GM06990 (cell line): ENCODE measurements around the gene CLSTN2.

Source experiments
- DNase-seq: peaks from one replicate; pipeline ENCODE4 v3.0.0-alpha.2; 2011; ENCODE audit not compliant: insufficient read length; ENCODE audit errors: extremely low read depth
- H3K27me3 ChIP-seq: replicated peaks from 2 replicates; pipeline ENCODE4 v1.6.0; 2011; ENCODE audit warnings: low read length; ENCODE audit not compliant: control insufficient read depth, insufficient read depth
- H3K36me3 ChIP-seq: 2 replicates; pipeline ENCODE4 v1.5.1; 2011; ENCODE audit warnings: low read length; ENCODE audit not compliant: control insufficient read depth, insufficient read depth
- H3K4me3 ChIP-seq: replicated peaks from 2 replicates; pipeline ENCODE4 v1.5.1; 2011; ENCODE audit warnings: low read depth, mild to moderate bottlenecking, control low read depth, low read length
- CTCF ChIP-seq: IDR thresholded peaks from 2 replicates; pipeline ENCODE4 v1.5.1; 2011; ENCODE audit warnings: low read length, control low read depth, mild to moderate bottlenecking, inconsistent platforms; ENCODE audit not compliant: insufficient read depth, poor library complexity, severe bottlenecking

CLSTN2 gene

GRCh38 chr3:140522653-140523380 lies 587.8 kb downstream of the CLSTN2 start:
- Histone ChIP-seq H3K36me3 (no peaks in the 10 kb centered on the region), H3K4me3 (no peak overlapping the region), H3K27me3 (no peaks in the 10 kb centered on the region; the same call in 1 of the 2 replicates)
- no peak for TF ChIP-seq CTCF
- no peak for DNase-seq

GRCh38 chr3:140523600-140523999 lies 588.6 kb downstream of the CLSTN2 start:
- DNase-seq, result no peak
- no peak for TF ChIP-seq CTCF
- Histone ChIP-seq H3K36me3 (no peaks in the 10 kb centered on the region), H3K4me3 (no peak overlapping the region), H3K27me3 (no peaks in the 10 kb centered on the region; the same call in 1 of the 2 replicates)

- DNase-seq, result no peak
- TF ChIP-seq CTCF, result no peak
- Histone ChIP-seq H3K4me3 (no peak overlapping the region), H3K27me3 (peaks cover 3% of the 10 kb centered on the region), H3K36me3 (no peaks in the 10 kb centered on the region)
Observed at GRCh38 chr3:140527156-140527555, 592.2 kb downstream of the CLSTN2 start.

- no peak for DNase-seq
- no peaks in the 10 kb centered on the region for H3K36me3 ChIP-seq
- peaks cover 3% of the 10 kb centered on the region for H3K27me3 ChIP-seq
- no peak overlapping the region for H3K4me3 ChIP-seq
- TF ChIP-seq CTCF, result no peak
Observed at GRCh38 chr3:140529096-140529495, 594.1 kb downstream of the CLSTN2 start.

- no peak for TF ChIP-seq CTCF
- DNase-seq, result no peak
- Histone ChIP-seq H3K36me3 (no peaks in the 10 kb centered on the region), H3K4me3 (no peak overlapping the region), H3K27me3 (peaks cover 3% of the 10 kb centered on the region)
Observed at GRCh38 chr3:140529558-140529957, 594.6 kb downstream of the CLSTN2 start.

- no peak overlapping the region for H3K4me3 ChIP-seq
- no peak for TF ChIP-seq CTCF
- H3K27me3 ChIP-seq, result peaks cover 3% of the 10 kb centered on the region
Observed at GRCh38 chr3:140530131-140530530, 595.1 kb downstream of the CLSTN2 start.

More at GRCh38 chr3:140530131-140530530, 595.1 kb downstream of the CLSTN2 start:
- no peaks in the 10 kb centered on the region for H3K36me3 ChIP-seq
- no peak for DNase-seq
